Gastroesophageal sphincter (tissue), 4 donors: ENCODE data around the gene VDAC2. TPM values are rescaled to one million over a fixed set of nuclear protein-coding genes. Genes with fewer than 3 reads are reported as not detected.

Experiments
- ATAC-seq: fragments of 150-250 bp; one replicate; pipeline ENCODE4 v1.9.1; 2016; ENCODE audit warnings: mild to moderate bottlenecking, moderate library complexity
- H3K27ac ChIP-seq, 4 donors: fragments of 200-600 bp; sonication (generic) in 3 of 4; 1 replicate in 3 of 4; 2 replicates in 1 of 4; pipeline ENCODE4 v1.5.1; 2016 to 2019
- H3K27me3 ChIP-seq: fragments of 200-600 bp; sonication (generic); one replicate; pipeline ENCODE4 v1.5.1; 2019
- H3K36me3 ChIP-seq, 2 donors: fragments of 200-600 bp; sonication (generic); one replicate each; pipeline ENCODE4 v1.5.1; 2019; ENCODE audit warnings: control low read depth in 1 of 2
- H3K4me1 ChIP-seq, 3 donors: fragments of 200-600 bp; sonication (generic); 1 replicate in 2 of 3; 2 replicates in 1 of 3; pipeline ENCODE4 v1.5.1; 2016 to 2019; ENCODE audit warnings: control low read depth in 2 of 3
- H3K4me3 ChIP-seq, 2 donors: fragments of 200-600 bp; sonication (generic); one replicate each; pipeline ENCODE4 v1.5.1; 2019; ENCODE audit warnings: mild to moderate bottlenecking in 1 of 2, moderate library complexity in 1 of 2
- H3K9me3 ChIP-seq, 3 donors: fragments of 200-600 bp; sonication (generic); one replicate each; pipeline ENCODE4 v1.5.1; 2017 to 2019; ENCODE audit warnings: control low read depth in 2 of 3
- CTCF ChIP-seq, 4 experiments: fragments of 200-600 bp in 2 of 4; fragments of 450-650 bp in 2 of 4; sonication (generic) in 1 of 4; IDR thresholded peaks; one replicate each; pipeline ENCODE4 v1.5.1; 2017 to 2019; ENCODE audit warnings: antibody characterized with exemption in 4 of 4, mild to moderate bottlenecking in 2 of 4, moderate library complexity in 2 of 4
- EP300 ChIP-seq: sonication (generic); formaldehyde crosslinking; IDR thresholded peaks from one replicate; pipeline ENCODE4 v1.6.1; 2017; ENCODE audit warnings: antibody characterized with exemption, mild to moderate bottlenecking
- POLR2A ChIP-seq, 2 donors: fragments of 450-650 bp; IDR thresholded peaks; one replicate each; pipeline ENCODE4 v1.6.1; 2017; ENCODE audit warnings: antibody characterized with exemption in 2 of 2, mild to moderate bottlenecking in 2 of 2, moderate library complexity in 1 of 2
- POLR2AphosphoS5 ChIP-seq: sonication (generic); formaldehyde crosslinking; IDR thresholded peaks from one replicate; pipeline ENCODE4 v1.6.1; 2017; ENCODE audit warnings: antibody characterized with exemption
- WGBS, 2 donors: methylation state at CpG; one replicate each; pipeline ENCODE4 v1.1.5; 2018; ENCODE audit warnings: low coverage in 1 of 2; 5-methylcytosine and 5-hydroxymethylcytosine counted together
- total RNA-seq, 4 donors: library from RNA; depleted of rRNA; stranded (reverse); fragments of >200 nt; gene quantifications; one replicate each; pipeline ENCODE4 v1.1.0, GENCODE V29; 2016

Gene VDAC2
- total RNA-seq, 4 donors from 2014 or later = 199 to 283 (median 249) TPM

GRCh38 chr10:75263806-75264205 is 53.2 kb downstream of the VDAC2 start:
- Histone ChIP-seq H3K9me3 (peaks cover 0 to 9% (median 0%) of the 10 kb centered on the region in 3 donors), H3K36me3 (no peaks in the 10 kb centered on the region), H3K4me1 (no peaks in the 10 kb centered on the region), H3K4me3 (no peak overlapping the region), H3K27ac (no peak overlapping the region), H3K27me3 (no peaks in the 10 kb centered on the region)
- WGBS, 2 donors = no CpG with 5 or more reads among the region's 1 CpG
- no peak for ATAC-seq
- no peak for TF ChIP-seq EP300
- TF ChIP-seq CTCF (IDR thresholded peaks at IDR 0.05) = no peak
- no peak for TF ChIP-seq POLR2A (IDR thresholded peaks at IDR 0.05)
- TF ChIP-seq POLR2AphosphoS5 = no peak

GRCh38 chr10:75265856-75266255 is 55.3 kb downstream of the VDAC2 start:
- Histone ChIP-seq H3K36me3 (no peaks in the 10 kb centered on the region), H3K27me3 (no peaks in the 10 kb centered on the region), H3K27ac (no peak overlapping the region), H3K4me3 (no peak overlapping the region), H3K9me3 (peaks cover 0 to 4% (median 0%) of the 10 kb centered on the region in 3 donors), H3K4me1 (no peaks in the 10 kb centered on the region)
- 55 to 61% methylated on average over 2 to 4 of the region's 6 CpGs for WGBS, 2 donors
- TF ChIP-seq EP300 (no peak), POLR2A (IDR thresholded peaks at IDR 0.05) (no peak), POLR2AphosphoS5 (no peak), CTCF (IDR thresholded peaks at IDR 0.05) (no peak)
- no peak for ATAC-seq

- TF ChIP-seq EP300 (no peak), POLR2A (IDR thresholded peaks at IDR 0.05) (no peak), CTCF (IDR thresholded peaks at IDR 0.05) (no peak), POLR2AphosphoS5 (no peak)
- no peak overlapping the region for H3K4me3 ChIP-seq
- ATAC-seq = no peak
- H3K36me3 ChIP-seq = no peaks in the 10 kb centered on the region
- no peak overlapping the region for H3K27ac ChIP-seq
- H3K9me3 ChIP-seq = no peaks in the 10 kb centered on the region
- H3K4me1 ChIP-seq = no peaks in the 10 kb centered on the region
- 58 to 83% methylated on average over 3 to 5 of the region's 5 CpGs for WGBS, 2 donors
- H3K27me3 ChIP-seq = no peaks in the 10 kb centered on the region
Observed at GRCh38 chr10:75266945-75267344, 56.3 kb downstream of the VDAC2 start.

- H3K27ac ChIP-seq = no peak overlapping the region
- peaks cover 0 to 10% (median 0%) of the 10 kb centered on the region in 3 donors for H3K4me1 ChIP-seq
- WGBS, 2 donors = 79% methylated on average over 5 of the region's 5 CpGs; no CpG with 5 or more reads in 1 of the 2 donors
- no peaks in the 10 kb centered on the region for H3K27me3 ChIP-seq
- H3K4me3 ChIP-seq = no peak overlapping the region
- no peaks in the 10 kb centered on the region for H3K9me3 ChIP-seq
- TF ChIP-seq CTCF (IDR thresholded peaks at IDR 0.05) (no peak), POLR2AphosphoS5 (no peak), POLR2A (IDR thresholded peaks at IDR 0.05) (no peak), EP300 (no peak)
- H3K36me3 ChIP-seq = no peaks in the 10 kb centered on the region
- ATAC-seq = no peak
Observed at GRCh38 chr10:75269605-75270004, 59.0 kb downstream of the VDAC2 start.

- no peaks in the 10 kb centered on the region for H3K27me3 ChIP-seq
- TF ChIP-seq POLR2A (IDR thresholded peaks at IDR 0.05) = no peak
- no peaks in the 10 kb centered on the region for H3K9me3 ChIP-seq
- ATAC-seq = no peak
- peaks cover 0 to 25% (median 0%) of the 10 kb centered on the region in 3 donors for H3K4me1 ChIP-seq
- no peaks in the 10 kb centered on the region for H3K36me3 ChIP-seq
- H3K4me3 ChIP-seq = no peak overlapping the region
- H3K27ac ChIP-seq = no peak overlapping the region
- WGBS, 2 donors = 96 to 100% methylated on average over 1 to 5 of the region's 5 CpGs
Observed at GRCh38 chr10:75272094-75272493, 61.5 kb downstream of the VDAC2 start.
